ENCODE results near the gene DPRX. TPM values are rescaled to one million over a fixed set of nuclear protein-coding genes. Genes with fewer than 3 reads are reported as not detected.

DPRX gene
- total RNA-seq, 2 donors from 2014 or later: not detected

- no peak for TF ChIP-seq CTCF (IDR thresholded peaks at IDR 0.05)
- no peak for TF ChIP-seq POLR2AphosphoS5 (IDR thresholded peaks at IDR 0.05)
- TF ChIP-seq POLR2A (IDR thresholded peaks at IDR 0.05): no peak
- Histone ChIP-seq H3K36me3 (no peaks in the 10 kb centered on the region), H3K27ac (no peak overlapping the region), H3K4me1 (replicated peaks) (no peaks in the 10 kb centered on the region), H3K4me3 (no peak overlapping the region), H3K9me3 (no peaks in the 10 kb centered on the region), H3K27me3 (replicated peaks; ENCODE audit: insufficient read depth) (no peaks in the 10 kb centered on the region)
- DNase-seq (ENCODE audit: low spot score): no peak
- intact Hi-C loops (cut with DNase I): no loop called here
- 67% methylated on average over 7 of the region's 7 CpGs for WGBS
These were observed 26.0 kb downstream of the DPRX start for GRCh38 chr19:53657778-53658177.

GRCh38 chr19:53659292-53659691 is 27.5 kb downstream of the DPRX start:
- DNase-seq (ENCODE audit: low spot score): peak; percentile 45
- Histone ChIP-seq H3K4me1 (replicated peaks) (no peaks in the 10 kb centered on the region), H3K27me3 (replicated peaks; ENCODE audit: insufficient read depth) (no peaks in the 10 kb centered on the region), H3K4me3 (no peak overlapping the region), H3K27ac (no peak overlapping the region), H3K36me3 (no peaks in the 10 kb centered on the region), H3K9me3 (no peaks in the 10 kb centered on the region)
- TF ChIP-seq CTCF (IDR thresholded peaks at IDR 0.05): peak in 3 of 4 experiments; percentile 17 to 39 (median 26)
- no peak for TF ChIP-seq POLR2A (IDR thresholded peaks at IDR 0.05)
- TF ChIP-seq POLR2AphosphoS5 (IDR thresholded peaks at IDR 0.05): peak; percentile 44
- intact Hi-C loops (cut with DNase I): no loop called here
- 15% methylated on average over 6 of the region's 6 CpGs for WGBS

DNA sequence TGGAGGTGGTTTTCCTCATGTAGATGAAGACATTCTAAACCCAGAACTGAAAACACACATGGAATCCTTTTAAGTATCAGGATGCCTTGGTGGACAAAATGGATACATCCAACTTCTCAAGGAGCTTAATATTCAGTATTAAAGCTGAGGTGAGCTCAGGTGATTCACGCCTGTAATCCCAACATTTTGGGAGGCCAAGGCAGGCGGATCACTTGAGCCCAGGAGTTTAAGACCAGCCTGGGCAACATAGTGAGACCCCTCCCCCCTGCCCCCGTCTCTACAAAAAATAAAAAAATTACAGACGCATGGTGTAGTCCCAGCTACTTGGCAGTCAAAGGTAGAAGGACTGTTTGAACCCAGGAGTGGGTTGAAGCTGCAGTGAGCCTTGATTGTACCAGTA is 28.8 kb downstream of the DPRX start:
- Histone ChIP-seq H3K36me3 (no peaks in the 10 kb centered on the region), H3K4me1 (replicated peaks) (no peaks in the 10 kb centered on the region), H3K27me3 (replicated peaks; ENCODE audit: insufficient read depth) (no peaks in the 10 kb centered on the region), H3K27ac (no peak overlapping the region), H3K9me3 (no peaks in the 10 kb centered on the region), H3K4me3 (no peak overlapping the region)
- 57% methylated on average over 4 of the region's 4 CpGs for WGBS
- DNase-seq (ENCODE audit: low spot score): no peak
- intact Hi-C loops (cut with DNase I): no loop called here
- TF ChIP-seq POLR2A (IDR thresholded peaks at IDR 0.05): no peak
- no peak for TF ChIP-seq POLR2AphosphoS5 (IDR thresholded peaks at IDR 0.05)
- no peak for TF ChIP-seq CTCF (IDR thresholded peaks at IDR 0.05)

- no peak for DNase-seq (ENCODE audit: low spot score)
- no peaks in the 10 kb centered on the region for H3K9me3 ChIP-seq
- TF ChIP-seq POLR2AphosphoS5 (IDR thresholded peaks at IDR 0.05) (no peak), CTCF (IDR thresholded peaks at IDR 0.05) (no peak), POLR2A (IDR thresholded peaks at IDR 0.05) (no peak)
- intact Hi-C loops (cut with DNase I): no loop called here
- no peak overlapping the region for H3K4me3 ChIP-seq
- no peaks in the 10 kb centered on the region for H3K36me3 ChIP-seq
- WGBS: 76% methylated on average over 6 of the region's 6 CpGs
- no peaks in the 10 kb centered on the region for H3K4me1 ChIP-seq (replicated peaks)
- H3K27ac ChIP-seq: no peak overlapping the region
- H3K27me3 ChIP-seq (replicated peaks; ENCODE audit: insufficient read depth): no peaks in the 10 kb centered on the region
These were observed 30.4 kb downstream of the DPRX start for GRCh38 chr19:53662209-53662608.

DNA sequence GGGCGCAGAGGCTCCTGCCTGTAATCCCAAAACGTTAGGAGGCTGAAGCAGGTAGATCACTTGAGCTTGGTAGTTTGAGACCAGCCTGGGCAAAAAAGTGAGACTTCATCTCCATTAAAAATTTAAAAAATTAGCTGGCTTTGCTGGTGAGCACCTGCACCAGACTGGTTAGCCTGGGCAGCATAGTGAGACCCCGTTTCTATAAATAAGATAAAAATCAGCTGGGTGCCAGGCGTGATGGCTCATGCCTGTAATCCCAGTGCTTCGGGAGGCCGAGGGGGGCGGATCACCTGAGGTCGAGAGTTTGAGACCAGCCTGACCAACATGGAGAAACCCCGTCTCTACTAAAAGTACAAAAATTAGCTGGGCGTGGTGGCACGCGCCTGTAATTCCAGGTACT is 32.4 kb downstream of the DPRX start:
- intact Hi-C loops (cut with DNase I): no loop called here
- no peak for DNase-seq (ENCODE audit: low spot score)
- Histone ChIP-seq H3K4me3 (no peak overlapping the region), H3K9me3 (no peaks in the 10 kb centered on the region), H3K4me1 (replicated peaks) (no peaks in the 10 kb centered on the region), H3K27ac (no peak overlapping the region), H3K36me3 (no peaks in the 10 kb centered on the region), H3K27me3 (replicated peaks; ENCODE audit: insufficient read depth) (no peaks in the 10 kb centered on the region)
- no peak for TF ChIP-seq CTCF (IDR thresholded peaks at IDR 0.05)
- TF ChIP-seq POLR2AphosphoS5 (IDR thresholded peaks at IDR 0.05): no peak
- TF ChIP-seq POLR2A (IDR thresholded peaks at IDR 0.05): no peak
- WGBS: 85% methylated on average over 12 of the region's 12 CpGs

All from prostate gland (tissue), 2 donors.